H1 (cell line): ENCODE results near the gene PDCD6IP. TPM values are rescaled to one million over a fixed set of nuclear protein-coding genes. Genes with fewer than 3 reads are reported as not detected.

Source experiments
- CTCF ChIA-PET: fragments of 300-600 bp; sonication (Branson Sonifier 250); formaldehyde crosslinking; loops from one replicate; lab custom pipeline; 2021; ENCODE audit not compliant: partially characterized antibody; lab: Charles Lee
- POLR2A ChIA-PET: fragments of 300-600 bp; sonication (Branson Sonifier 250); formaldehyde crosslinking; loops from one replicate; lab custom pipeline; 2021; ENCODE audit warnings: inconsistent platforms; ENCODE audit not compliant: partially characterized antibody; lab: Charles Lee
- DNase-seq, 2 experiments: peaks; one replicate each; pipeline versions ENCODE4 v3.0.0 to v3.0.0-alpha.2; 2010 to 2022; ENCODE audit warnings: low spot score in 2 of 2, low read depth in 1 of 2, mixed read lengths in 1 of 2
- FAIRE-seq: peaks from 2 replicates; lab custom pipeline; 2011; peaks lifted over from hg19 to GRCh38; lab: Jason Lieb, UNC
- H2AFZ ChIP-seq: 2 replicates; pipeline ENCODE4 v1.8.1; 2012; ENCODE audit warnings: low read length, inconsistent platforms
- H2AK5ac ChIP-seq: 2 replicates; pipeline ENCODE4 v1.6.1; 2013; ENCODE audit warnings: low read depth, low read length
- H2BK120ac ChIP-seq: replicated peaks from 2 replicates; pipeline ENCODE3; 2013; ENCODE audit warnings: low read depth, low read length, inconsistent platforms
- H2BK12ac ChIP-seq: 2 replicates; pipeline ENCODE4 v1.6.1; 2013; ENCODE audit warnings: low read depth, low read length
- H2BK15ac ChIP-seq: 2 replicates; pipeline ENCODE4 v1.6.1; 2013; ENCODE audit warnings: low read length
- H2BK20ac ChIP-seq: 2 replicates; pipeline ENCODE4 v1.6.1; 2013; ENCODE audit warnings: low read length
- H2BK5ac ChIP-seq: 2 replicates; pipeline ENCODE4 v1.6.1; 2013; ENCODE audit warnings: low read depth, low read length
- H3K14ac ChIP-seq: 2 replicates; pipeline ENCODE4 v1.6.1; 2013; ENCODE audit warnings: inconsistent platforms; ENCODE audit not compliant: insufficient read length
- H3K18ac ChIP-seq: 2 replicates; pipeline ENCODE4 v1.6.1; 2013; ENCODE audit warnings: low read length; ENCODE audit errors: extremely low read depth
- H3K23ac ChIP-seq: 2 replicates; pipeline ENCODE4 v1.6.1; 2013; ENCODE audit warnings: inconsistent platforms; ENCODE audit not compliant: insufficient read length
- H3K23me2 ChIP-seq: 2 replicates; pipeline ENCODE4 v1.6.1; 2013; ENCODE audit warnings: low read depth, low read length
- H3K27ac ChIP-seq: 2 replicates; pipeline ENCODE4 v1.6.1; 2011; ENCODE audit warnings: low read depth, low read length, inconsistent platforms
- H3K27me3 ChIP-seq, 4 experiments: replicated peaks in 1 of 4; 1 replicate in 1 of 4; 2 replicates in 3 of 4; pipeline versions ENCODE4 v1.6.1 to v1.8.1; 2011 to 2013; ENCODE audit warnings: low read length in 3 of 4, mild to moderate bottlenecking in 3 of 4, inconsistent platforms in 2 of 4, mixed read lengths in 2 of 4, moderate library complexity in 1 of 4; ENCODE audit not compliant: control insufficient read depth in 3 of 4, insufficient read depth in 3 of 4; ENCODE audit errors: extremely low read depth in 1 of 4
- H3K36me3 ChIP-seq, 4 experiments: 2 replicates each; pipeline versions ENCODE4 v1.6.1 to v1.8.1; 2011 to 2013; ENCODE audit warnings: mild to moderate bottlenecking in 4 of 4, low read length in 3 of 4, moderate library complexity in 2 of 4, control low read depth in 1 of 4, inconsistent platforms in 1 of 4; ENCODE audit not compliant: insufficient read depth in 4 of 4, control insufficient read depth in 2 of 4
- H3K4ac ChIP-seq: replicated peaks from 2 replicates; pipeline ENCODE3; 2013; ENCODE audit warnings: low read length, low read depth, mixed read lengths, inconsistent platforms; ENCODE audit not compliant: insufficient read length
- H3K4me1 ChIP-seq, 4 experiments: replicated peaks in 1 of 4; 1 replicate in 1 of 4; 2 replicates in 3 of 4; pipeline versions ENCODE4 v1.6.1 to v1.8.1; 2011 to 2013; ENCODE audit warnings: low read length in 3 of 4, inconsistent platforms in 2 of 4, mixed read lengths in 1 of 4; ENCODE audit not compliant: insufficient read depth in 4 of 4, control insufficient read depth in 3 of 4
- H3K4me2 ChIP-seq, 2 experiments: 2 replicates each; pipeline versions ENCODE4 v1.6.1 to v1.8.1; 2011 to 2013; ENCODE audit warnings: low read depth in 2 of 2, low read length in 2 of 2, control low read depth in 1 of 2, inconsistent platforms in 1 of 2, mild to moderate bottlenecking in 1 of 2; ENCODE audit not compliant: insufficient read depth in 1 of 2
- H3K4me3 ChIP-seq, 4 experiments: fragments of 200-600, 300-600 bp in 1 of 4; sonication (generic), shearing (Covaris generic), sonication (Bioruptor Twin) in 1 of 4; 2 replicates each; pipeline versions ENCODE4 v1.5.1 to v1.8.1; 2011 to 2016; ENCODE audit warnings: low read length in 4 of 4, low read depth in 3 of 4, control low read depth in 2 of 4, inconsistent platforms in 2 of 4, mild to moderate bottlenecking in 2 of 4, mixed read lengths in 1 of 4, moderate library complexity in 1 of 4; ENCODE audit not compliant: insufficient read depth in 2 of 4; ENCODE audit errors: extremely low read depth in 1 of 4
- H3K56ac ChIP-seq: replicated peaks from 2 replicates; pipeline ENCODE3; 2013; ENCODE audit warnings: low read depth, mild to moderate bottlenecking, mixed read lengths, low read length, inconsistent platforms; ENCODE audit not compliant: insufficient read length
- H3K79me1 ChIP-seq: 2 replicates; pipeline ENCODE4 v1.6.1; 2013; ENCODE audit warnings: low read depth, low read length, control low read depth
- H3K79me2 ChIP-seq, 2 experiments: 2 replicates each; pipeline versions ENCODE4 v1.6.1 to v1.8.1; 2012 to 2013; ENCODE audit warnings: low read length in 2 of 2, mild to moderate bottlenecking in 2 of 2, inconsistent platforms in 1 of 2; ENCODE audit not compliant: insufficient read depth in 2 of 2, control insufficient read depth in 1 of 2
- H3K9ac ChIP-seq, 4 experiments: replicated peaks in 1 of 4; 1 replicate in 1 of 4; 2 replicates in 3 of 4; pipeline versions ENCODE4 v1.6.1 to v1.8.1; 2011 to 2013; ENCODE audit warnings: low read depth in 3 of 4, low read length in 3 of 4, control low read depth in 2 of 4, mild to moderate bottlenecking in 2 of 4, moderate library complexity in 2 of 4, inconsistent platforms in 1 of 4; ENCODE audit errors: extremely low read depth in 1 of 4
- H3K9me3 ChIP-seq, 2 experiments: 2 replicates each; pipeline versions ENCODE4 v1.6.1 to v1.8.1; 2012 to 2013; ENCODE audit warnings: mild to moderate bottlenecking in 2 of 2, moderate library complexity in 2 of 2, control low read depth in 1 of 2, inconsistent platforms in 1 of 2, low read depth in 1 of 2, low read length in 1 of 2, mixed read lengths in 1 of 2; ENCODE audit not compliant: insufficient read depth in 2 of 2
- H4K20me1 ChIP-seq, 2 experiments: replicated peaks in 1 of 2; 2 replicates each; pipeline versions ENCODE3 to v1.8.1; 2011 to 2013; ENCODE audit warnings: inconsistent platforms in 2 of 2, low read length in 2 of 2, mild to moderate bottlenecking in 1 of 2; ENCODE audit not compliant: insufficient read depth in 2 of 2, control insufficient read depth in 1 of 2
- H4K5ac ChIP-seq: 2 replicates; pipeline ENCODE4 v1.6.1; 2013; ENCODE audit warnings: low read length, low read depth, mixed read lengths, inconsistent platforms; ENCODE audit not compliant: insufficient read length
- H4K8ac ChIP-seq: 2 replicates; pipeline ENCODE4 v1.8.0; 2013; ENCODE audit warnings: mild to moderate bottlenecking, moderate library complexity, low read length, inconsistent platforms; ENCODE audit not compliant: insufficient read depth; ENCODE audit errors: extremely low read depth
- H4K91ac ChIP-seq: replicated peaks from 2 replicates; pipeline ENCODE3; 2013; ENCODE audit warnings: low read length, mixed read lengths, inconsistent platforms; ENCODE audit not compliant: insufficient read length
- ATF3 ChIP-seq: IDR thresholded peaks from 2 replicates; pipeline ENCODE4 v1.6.1; 2011; ENCODE audit warnings: low read depth, mild to moderate bottlenecking, low read length; ENCODE audit not compliant: insufficient read depth
- BRCA1 ChIP-seq: IDR thresholded peaks from 2 replicates; pipeline ENCODE4 v1.6.1; 2012; ENCODE audit warnings: low read depth, low read length, improper control_type of control experiment
- SIN3A ChIP-seq, 2 experiments: IDR thresholded peaks in 1 of 2; conservative IDR thresholded peaks in 1 of 2; 2 replicates each; pipeline ENCODE4 v1.6.1; 2011 to 2012; ENCODE audit warnings: low read length in 2 of 2, improper control_type of control experiment in 1 of 2, low read depth in 1 of 2, mild to moderate bottlenecking in 1 of 2
- WGBS, 2 experiments: shearing (Covaris generic) in 1 of 2; methylation state at CpG; one replicate each; pipeline versions ENCODE4 v1.1.6 to v1.1.7; 2013 to 2015; ENCODE audit warnings: low lambda C conversion rate in 2 of 2, mixed read lengths in 2 of 2, inconsistent platforms in 1 of 2, low coverage in 1 of 2, missing lambda C conversion rate in 1 of 2; ENCODE audit not compliant: insufficient replicate concordance in 2 of 2, insufficient coverage in 1 of 2, insufficient read length in 1 of 2; ENCODE audit errors: extremely low coverage in 1 of 2, missing lambda C conversion rate in 1 of 2; 5-methylcytosine and 5-hydroxymethylcytosine counted together
- polyA plus RNA-seq, 7 experiments: library from polyadenylated mRNA; depleted of rRNA in 3 of 7; stranded (reverse) in 5 of 7; unstranded in 2 of 7; fragments of >200 nt in 5 of 7; fragments of 200-250 nt in 2 of 7; gene quantifications; 1 replicate in 5 of 7; 2 replicates in 1 of 7; 4 replicates in 1 of 7; pipeline versions ENCODE4 v1.2.1 to v1.2.3, GENCODE V29; 2011 to 2013; ENCODE audit warnings: missing spikeins in 2 of 7, mixed read lengths in 2 of 7
- total RNA-seq: library from RNA; stranded (reverse); fragmentation: NEBNext Ultra II Directional; extraction: Animal tissue kit (Norgen Biotek cat#: 25700); gene quantifications from 2 replicates; pipeline ENCODE4 v1.2.1, GENCODE V29; 2021

PDCD6IP gene
- total and polyA plus RNA-seq, 2 of the 8 experiments (the other 6 are each of a cell fraction or from before 2014, with no cell fraction given), result 61.7 to 155 TPM

- H2BK120ac ChIP-seq, result no peak overlapping the region
- H3K23me2 ChIP-seq, result no peaks in the 10 kb centered on the region
- 91% methylated on average over 1 of the region's 1 CpG; no CpG with 5 or more reads in 1 of the 2 experiments for WGBS, 2 experiments
- H3K4me3 ChIP-seq, result no peak overlapping the region
- FAIRE-seq (no peak), DNase-seq (no peak)
- H4K20me1 ChIP-seq, result no peaks in the 10 kb centered on the region
- H3K23ac ChIP-seq, result no peak overlapping the region
- H4K91ac ChIP-seq, result no peak overlapping the region
- H3K14ac ChIP-seq, result no peak overlapping the region
- peaks cover 0 to 10% of the 10 kb centered on the region in 2 experiments; a peak in 1 of 4 replicates for H3K79me2 ChIP-seq
- H3K18ac ChIP-seq, result no peak overlapping the region
- no peak overlapping the region for H3K9ac ChIP-seq
- peaks cover 0 to 3% (median 0%) of the 10 kb centered on the region in 4 experiments; a peak in 1 of 7 replicates for H3K4me1 ChIP-seq
- H2AK5ac ChIP-seq, result no peak overlapping the region
- no peak overlapping the region for H2AFZ ChIP-seq
- ChIA-PET CTCF (interaction anchor here (1.2 kb wide), 1 partner anchor 37 kb away, joined by 3 read pairs; no protein-coding TSS in a partner anchor), POLR2A (interaction anchor here (0.6 kb wide), 1 partner anchor 10 kb away, joined by 3 read pairs; no protein-coding TSS in a partner anchor)
- H3K27me3 ChIP-seq, result no peaks in the 10 kb centered on the region
- no peak overlapping the region for H3K56ac ChIP-seq
- no peak overlapping the region for H2BK20ac ChIP-seq
- no peak for TF ChIP-seq BRCA1
- TF ChIP-seq SIN3A (conservative IDR thresholded peaks at IDR 0.05 in 1 of 2, IDR thresholded peaks at IDR 0.05 in 1 of 2; ENCODE audit: low read depth in 1 of 2, low read length in 2 of 2), result no peak
- no peak for TF ChIP-seq ATF3
- no peak overlapping the region for H4K8ac ChIP-seq
- no peaks in the 10 kb centered on the region for H3K79me1 ChIP-seq
- no peak overlapping the region for H2BK12ac ChIP-seq
- no peak overlapping the region for H2BK5ac ChIP-seq
- H2BK15ac ChIP-seq, result no peak overlapping the region
- no peak overlapping the region for H3K27ac ChIP-seq
- no peak overlapping the region for H4K5ac ChIP-seq
- H3K4me2 ChIP-seq, result no peak overlapping the region
- H3K4ac ChIP-seq, result no peak overlapping the region
- no peaks in the 10 kb centered on the region for H3K9me3 ChIP-seq
- peaks cover 0 to 29% (median 2%) of the 10 kb centered on the region in 4 experiments; a peak in 2 of 8 replicates for H3K36me3 ChIP-seq
Observed at GRCh38 chr3:33823821-33824220, 25.4 kb downstream of the PDCD6IP start.
